Subcutaneous abdominal adipose tissue (tissue), 5 donors: Measurements from ENCODE around the gene IGFL2.
"Not testable (repeated sequence)": the region's sequence is repeated elsewhere in the genome, so short reads cannot be mapped to it uniquely, and the experiment has no call there.

ENCODE experiments used
- H3K27ac ChIP-seq: one replicate; pipeline ENCODE4 v1.7.0; 2013; ENCODE audit warnings: low read depth, mild to moderate bottlenecking, inconsistent platforms, low read length, moderate library complexity
- H3K27me3 ChIP-seq, 5 donors: one replicate each; pipeline ENCODE4 v1.7.0; 2013; ENCODE audit warnings: low read length in 5 of 5, inconsistent platforms in 1 of 5; ENCODE audit not compliant: control insufficient read depth in 5 of 5, insufficient read depth in 4 of 5
- H3K36me3 ChIP-seq, 5 donors: one replicate each; pipeline ENCODE4 v1.7.0; 2013; ENCODE audit warnings: low read length in 5 of 5; ENCODE audit not compliant: control insufficient read depth in 5 of 5, insufficient read depth in 5 of 5
- H3K4me1 ChIP-seq, 5 donors: one replicate each; pipeline ENCODE4 v1.7.0; 2013; ENCODE audit warnings: low read length in 5 of 5, mild to moderate bottlenecking in 3 of 5, moderate library complexity in 1 of 5; ENCODE audit not compliant: control insufficient read depth in 5 of 5, insufficient read depth in 5 of 5
- H3K4me3 ChIP-seq, 5 donors: one replicate each; pipeline ENCODE4 v1.7.0; 2013; ENCODE audit warnings: low read length in 5 of 5, low read depth in 1 of 5
- H3K9ac ChIP-seq, 5 donors: one replicate each; pipeline ENCODE4 v1.7.0; 2013; ENCODE audit warnings: low read length in 5 of 5, mild to moderate bottlenecking in 4 of 5, moderate library complexity in 3 of 5
- H3K9me3 ChIP-seq, 5 donors: one replicate each; pipeline ENCODE4 v1.7.0; 2013; ENCODE audit warnings: low read length in 5 of 5; ENCODE audit not compliant: control insufficient read depth in 5 of 5
- donor health status: healthy.
- donor health status: healthy.
- donor health status: healthy.
- donor health status: healthy.
- donor health status: healthy.

Gene IGFL2

GRCh38 chr19:46147791-46148288 is at the start of gene IGFL2:
TSS of gene IGFL2 (plus strand) at chr19:46148238. CDS start at chr19:46148279, 41 bp downstream.
- no peaks in the 10 kb centered on the region for H3K36me3 ChIP-seq
- H3K4me3 ChIP-seq, result no peak within 1 kb of the TSS
- no peaks in the 10 kb centered on the region for H3K9me3 ChIP-seq
- no peak within 1 kb of the TSS for H3K9ac ChIP-seq
- no peak within 1 kb of the TSS for H3K27ac ChIP-seq
- H3K4me1 ChIP-seq, result peaks cover 0 to 2% (median 0%) of the 10 kb centered on the region in 5 donors
- H3K27me3 ChIP-seq, result peaks cover 0 to 16% (median 6%) of the 10 kb centered on the region in 5 donors

DNA sequence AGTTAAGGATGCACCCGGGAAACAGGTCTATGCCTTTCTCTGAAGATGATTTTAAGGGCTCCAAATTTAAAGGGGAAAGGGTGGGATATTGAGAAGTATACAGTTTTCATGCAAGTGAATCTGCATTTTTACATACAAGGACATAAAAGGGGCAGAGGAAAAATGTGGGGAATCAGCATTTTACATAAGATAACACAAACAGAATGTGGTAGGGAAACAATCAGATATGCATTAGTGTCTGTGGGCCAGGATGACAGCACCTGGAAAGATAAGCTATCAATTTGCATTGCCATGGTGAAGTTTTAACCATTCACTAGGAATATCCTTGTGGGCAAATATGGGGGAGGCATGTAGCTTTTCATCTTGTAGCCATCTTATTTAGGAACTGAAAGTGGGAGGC is 47.7 kb upstream of the IGFL2 start:
- H3K27me3 ChIP-seq, result peaks cover 0 to 11% (median 7%) of the 10 kb centered on the region in 5 donors
- H3K9ac ChIP-seq, result no peak overlapping the region
- H3K36me3 ChIP-seq, result no peaks in the 10 kb centered on the region
- H3K27ac ChIP-seq, result no peak overlapping the region
- H3K9me3 ChIP-seq, result peaks cover 0 to 12% (median 7%) of the 10 kb centered on the region in 5 donors
- H3K4me1 ChIP-seq, result no peaks in the 10 kb centered on the region
- H3K4me3 ChIP-seq, result no peak overlapping the region

DNA sequence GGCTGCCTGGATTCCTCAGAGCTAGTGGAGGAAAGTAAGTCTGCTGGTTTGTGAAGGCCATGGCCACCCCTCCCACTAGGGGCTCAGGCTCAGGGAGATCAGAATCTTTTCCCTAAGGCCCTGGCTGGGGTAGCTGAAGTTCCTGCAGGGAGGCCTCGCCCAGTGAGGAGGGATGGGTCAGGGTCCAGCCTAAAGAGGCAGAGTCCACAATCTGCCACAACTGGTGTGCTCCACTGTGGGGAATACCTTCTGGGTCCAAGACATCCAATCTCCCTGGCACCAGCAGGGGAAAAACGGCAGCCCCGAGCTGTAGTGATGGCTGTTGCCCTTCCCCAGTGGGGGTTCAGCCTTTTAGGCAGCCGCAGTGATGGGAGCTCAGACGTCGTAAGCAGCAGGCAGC is 46.7 kb upstream of the IGFL2 start:
- H3K27ac ChIP-seq, result no peak overlapping the region
- no peaks in the 10 kb centered on the region for H3K4me1 ChIP-seq
- peaks cover 0 to 11% (median 7%) of the 10 kb centered on the region in 5 donors for H3K27me3 ChIP-seq
- no peaks in the 10 kb centered on the region for H3K36me3 ChIP-seq
- no peak overlapping the region for H3K4me3 ChIP-seq
- peaks cover 0 to 12% (median 8%) of the 10 kb centered on the region in 5 donors for H3K9me3 ChIP-seq
- no peak overlapping the region for H3K9ac ChIP-seq

DNA sequence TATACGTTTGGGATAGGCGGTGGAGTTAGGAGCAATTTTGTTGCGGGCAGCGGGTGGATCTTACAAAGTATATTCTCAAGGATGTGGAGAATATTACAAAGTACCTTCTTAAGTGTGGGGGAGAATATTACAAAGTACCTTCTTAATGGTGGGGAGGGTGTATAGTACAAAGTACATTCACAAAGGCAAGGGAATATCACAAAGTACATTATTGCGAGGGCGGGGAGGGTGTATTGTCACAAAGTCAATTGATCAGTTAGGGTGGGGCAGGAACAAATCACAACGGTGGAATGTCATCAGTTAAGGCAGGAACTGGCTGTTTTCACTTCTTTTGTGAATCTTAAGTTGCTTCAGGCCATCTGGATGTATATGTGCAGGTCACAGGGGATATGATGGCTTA is 45.7 kb upstream of the IGFL2 start:
- not testable (repeated sequence) for H3K4me3 ChIP-seq, H3K9ac ChIP-seq, H3K36me3 ChIP-seq, H3K27ac ChIP-seq, H3K4me1 ChIP-seq
- H3K27me3 ChIP-seq, result peaks cover 0 to 11% (median 7%) of the 10 kb centered on the region in 5 donors
- peaks cover 0 to 11% (median 8%) of the 10 kb centered on the region in 5 donors for H3K9me3 ChIP-seq

- no peaks in the 10 kb centered on the region for H3K36me3 ChIP-seq
- no peak overlapping the region for H3K4me3 ChIP-seq
- H3K27me3 ChIP-seq, result peaks cover 0 to 6% (median 4%) of the 10 kb centered on the region in 5 donors
- H3K9me3 ChIP-seq, result peaks cover 0 to 11% (median 0%) of the 10 kb centered on the region in 5 donors
- no peak overlapping the region for H3K9ac ChIP-seq
- no peaks in the 10 kb centered on the region for H3K4me1 ChIP-seq
- H3K27ac ChIP-seq, result no peak overlapping the region
These were observed 40.7 kb upstream of the IGFL2 start for GRCh38 chr19:46107371-46107770.

- H3K27ac ChIP-seq, result no peak overlapping the region
- H3K9ac ChIP-seq, result no peak overlapping the region
- H3K9me3 ChIP-seq, result peaks cover 0 to 7% (median 2%) of the 10 kb centered on the region in 5 donors
- no peaks in the 10 kb centered on the region for H3K36me3 ChIP-seq
- H3K4me1 ChIP-seq, result no peaks in the 10 kb centered on the region
- peaks cover 0 to 4% (median 4%) of the 10 kb centered on the region in 5 donors for H3K27me3 ChIP-seq
- no peak overlapping the region for H3K4me3 ChIP-seq
These were observed 38.2 kb upstream of the IGFL2 start for GRCh38 chr19:46109876-46110275.

DNA sequence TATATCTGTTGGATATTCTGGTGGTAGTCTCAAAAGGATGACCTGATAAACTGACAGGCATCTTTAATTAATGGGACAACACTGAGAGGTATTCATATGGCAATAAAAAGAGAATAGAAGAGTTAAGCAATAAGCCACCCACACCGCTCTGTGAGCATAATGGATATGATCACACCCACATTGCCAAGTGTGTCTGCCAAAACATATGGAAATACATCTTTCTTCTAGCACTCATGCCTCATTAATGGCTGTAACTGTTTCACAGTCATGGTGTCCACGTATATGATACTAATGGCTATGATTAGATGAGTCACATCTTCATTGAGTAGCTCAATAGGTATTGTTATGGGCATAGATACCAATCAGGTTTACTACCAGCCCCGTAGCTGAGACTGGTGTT is 36.7 kb upstream of the IGFL2 start:
- H3K27me3 ChIP-seq, result peaks cover 0 to 4% (median 4%) of the 10 kb centered on the region in 5 donors
- no peak overlapping the region for H3K4me3 ChIP-seq
- no peaks in the 10 kb centered on the region for H3K4me1 ChIP-seq
- H3K36me3 ChIP-seq, result no peaks in the 10 kb centered on the region
- H3K9ac ChIP-seq, result no peak overlapping the region
- no peak overlapping the region for H3K27ac ChIP-seq
- peaks cover 0 to 3% (median 0%) of the 10 kb centered on the region in 5 donors for H3K9me3 ChIP-seq

DNA sequence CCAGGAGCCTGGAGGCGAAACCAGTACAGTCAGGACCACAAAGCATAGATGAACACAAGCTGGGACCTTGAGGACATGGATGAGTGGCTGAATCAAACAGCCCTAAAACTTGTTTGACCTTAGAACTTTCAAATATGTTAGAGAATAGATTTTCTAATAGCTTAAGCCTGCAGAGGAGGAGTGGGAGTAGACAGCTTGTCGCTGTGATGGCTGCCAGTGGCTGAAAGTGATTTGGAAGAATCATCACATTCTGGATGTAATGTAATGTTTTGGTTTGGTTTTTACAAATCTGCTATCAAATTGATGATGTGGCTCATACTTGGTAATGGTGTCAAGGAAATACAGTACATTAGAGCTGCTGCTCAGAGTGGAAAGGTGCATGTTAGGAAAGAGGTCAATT is 35.5 kb upstream of the IGFL2 start:
- H3K4me3 ChIP-seq, result no peak overlapping the region
- H3K9ac ChIP-seq, result no peak overlapping the region
- no peaks in the 10 kb centered on the region for H3K4me1 ChIP-seq
- H3K27ac ChIP-seq, result no peak overlapping the region
- no peaks in the 10 kb centered on the region for H3K36me3 ChIP-seq
- H3K27me3 ChIP-seq, result peaks cover 0 to 4% (median 4%) of the 10 kb centered on the region in 5 donors
- H3K9me3 ChIP-seq, result peaks cover 0 to 3% (median 0%) of the 10 kb centered on the region in 5 donors

GRCh38 chr19:46113726-46114125 is 34.3 kb upstream of the IGFL2 start:
- Histone ChIP-seq H3K9me3 (peaks cover 0 to 3% (median 0%) of the 10 kb centered on the region in 5 donors), H3K27me3 (peaks cover 3 to 7% (median 4%) of the 10 kb centered on the region in 5 donors), H3K27ac (no peak overlapping the region), H3K4me1 (no peaks in the 10 kb centered on the region), H3K4me3 (no peak overlapping the region), H3K36me3 (no peaks in the 10 kb centered on the region), H3K9ac (no peak overlapping the region)

GRCh38 chr19:46115396-46116106 is 32.5 kb upstream of the IGFL2 start:
- Histone ChIP-seq H3K36me3 (no peaks in the 10 kb centered on the region), H3K27ac (no peak overlapping the region), H3K9me3 (peaks cover 0 to 4% (median 3%) of the 10 kb centered on the region in 5 donors), H3K4me3 (no peak overlapping the region), H3K4me1 (no peaks in the 10 kb centered on the region), H3K9ac (no peak overlapping the region), H3K27me3 (peaks cover 4 to 13% (median 10%) of the 10 kb centered on the region in 5 donors)
